Keratinocyte (primary cell): ENCODE results near the gene AP4S1.

Experiments
- CTCF ChIP-seq, 3 experiments: IDR thresholded peaks in 1 of 3; conservative IDR thresholded peaks in 1 of 3; optimal IDR thresholded peaks in 1 of 3; 2 replicates in 2 of 3; 3 replicates in 1 of 3; pipeline versions ENCODE3 to v1.5.1; 2011; ENCODE audit warnings: low read length in 3 of 3, mild to moderate bottlenecking in 3 of 3, moderate library complexity in 2 of 3, control low read depth in 1 of 3, inconsistent platforms in 1 of 3; ENCODE audit not compliant: insufficient read depth in 2 of 3; ENCODE audit errors: extremely low read depth in 1 of 3
- EZH2 ChIP-seq: IDR thresholded peaks from one replicate; pipeline ENCODE4 v1.6.1; 2012; ENCODE audit warnings: inconsistent platforms, mild to moderate bottlenecking, low read length, moderate library complexity

GRCh38 chr14:31122921-31123320 lies 97.5 kb downstream of the AP4S1 start:
- TF ChIP-seq CTCF (optimal IDR thresholded peaks at IDR 0.05 in 1 of 3, IDR thresholded peaks at IDR 0.05 in 1 of 3, conservative IDR thresholded peaks at IDR 0.05 in 1 of 3; ENCODE audit: extremely low read depth in 1 of 3, insufficient read depth in 2 of 3, low read length in 3 of 3) (no peak), EZH2 (no peak)
